Keratinocyte (primary cell): ENCODE data around the gene ISM2. TPM values are rescaled to one million over a fixed set of nuclear protein-coding genes. Genes with fewer than 3 reads are reported as not detected.

Source experiments
- DNase-seq: peaks from one replicate; pipeline ENCODE4 v3.0.0-alpha.2; 2011; ENCODE audit warnings: low read depth, missing footprints, low spot score
- FAIRE-seq: peaks from 2 replicates; lab custom pipeline; 2011; peaks lifted over from hg19 to GRCh38; lab: Jason Lieb, UNC
- H2AFZ ChIP-seq: 2 replicates; pipeline ENCODE4 v1.6.0; 2012; ENCODE audit warnings: low read length, control low read depth, inconsistent platforms; ENCODE audit not compliant: control insufficient read depth
- H3K27ac ChIP-seq: 2 replicates; pipeline ENCODE4 v1.5.1; 2011; ENCODE audit warnings: low read length; ENCODE audit not compliant: control insufficient read depth, insufficient read depth
- H3K27me3 ChIP-seq: 3 replicates; pipeline ENCODE4 v1.6.0; 2011; ENCODE audit warnings: low read length; ENCODE audit not compliant: control insufficient read depth, insufficient read depth; ENCODE audit errors: extremely low read depth
- H3K36me3 ChIP-seq, 2 experiments: 2 replicates in 1 of 2; 3 replicates in 1 of 2; pipeline ENCODE4 v1.5.1; 2011; ENCODE audit warnings: low read length in 2 of 2, mild to moderate bottlenecking in 1 of 2; ENCODE audit not compliant: control insufficient read depth in 2 of 2, insufficient read depth in 2 of 2; ENCODE audit errors: extremely low read depth in 1 of 2
- H3K4me1 ChIP-seq: 3 replicates; pipeline ENCODE4 v1.5.1; 2011; ENCODE audit warnings: low read length; ENCODE audit not compliant: control insufficient read depth, insufficient read depth; ENCODE audit errors: extremely low read depth
- H3K4me2 ChIP-seq: 3 replicates; pipeline ENCODE4 v1.6.0; 2011; ENCODE audit warnings: low read depth, low read length; ENCODE audit not compliant: control insufficient read depth, insufficient read depth; ENCODE audit errors: extremely low read depth
- H3K4me3 ChIP-seq, 3 experiments: fragments of 200-600 bp in 1 of 3; sonication (generic) in 1 of 3; 2 replicates in 2 of 3; 3 replicates in 1 of 3; pipeline ENCODE4 v1.5.1; 2011 to 2016; ENCODE audit warnings: low read length in 3 of 3, mild to moderate bottlenecking in 3 of 3, control low read depth in 2 of 3, inconsistent platforms in 1 of 3, low read depth in 1 of 3, mixed read lengths in 1 of 3, mixed run types in 1 of 3, moderate library complexity in 1 of 3; ENCODE audit not compliant: control insufficient read depth in 2 of 3, insufficient read depth in 2 of 3; ENCODE audit errors: extremely low read depth in 1 of 3
- H3K79me2 ChIP-seq: 2 replicates; pipeline ENCODE4 v1.6.0; 2012; ENCODE audit warnings: low read length; ENCODE audit not compliant: control insufficient read depth, insufficient read depth
- H3K9ac ChIP-seq: 3 replicates; pipeline ENCODE4 v1.6.0; 2011; ENCODE audit warnings: low read length; ENCODE audit not compliant: control insufficient read depth, insufficient read depth; ENCODE audit errors: extremely low read depth
- H3K9me1 ChIP-seq: 3 replicates; pipeline ENCODE4 v1.6.0; 2011; ENCODE audit warnings: low read length; ENCODE audit not compliant: control insufficient read depth, insufficient read depth; ENCODE audit errors: extremely low read depth
- H3K9me3 ChIP-seq: 2 replicates; pipeline ENCODE4 v1.5.1; 2012; ENCODE audit warnings: low read depth, low read length; ENCODE audit not compliant: control insufficient read depth
- H4K20me1 ChIP-seq: 3 replicates; pipeline ENCODE4 v1.6.0; 2011; ENCODE audit warnings: low read length; ENCODE audit not compliant: control insufficient read depth, insufficient read depth; ENCODE audit errors: extremely low read depth
- EZH2 ChIP-seq: IDR thresholded peaks from one replicate; pipeline ENCODE4 v1.6.1; 2012; ENCODE audit warnings: inconsistent platforms, mild to moderate bottlenecking, low read length, moderate library complexity
- dilution Hi-C: fragments of 300-500 bp; cut with MboI; formaldehyde crosslinking; loops from one replicate; pipeline ENCODE4 v1.7.0; 2020; ENCODE audit warnings: low sequenced_read_pairs; ENCODE audit not compliant: extremely low pct_ligation_motif_present
- polyA plus RNA-seq, 5 experiments: library from polyadenylated mRNA; depleted of rRNA in 3 of 5; stranded (reverse) in 3 of 5; stranded (forward) in 1 of 5; unstranded in 1 of 5; fragments of >200 nt; gene quantifications; 1 replicate in 1 of 5; 2 replicates in 3 of 5; 3 replicates in 1 of 5; pipeline versions ENCODE4 v1.2.1 to v1.2.3, GENCODE V29; 2011 to 2012; ENCODE audit warnings: missing spikeins in 2 of 5, low read depth in 1 of 5, low replicate concordance in 1 of 5
- TF ChIP-seq, protein P1 (sequence below), 3 experiments: IDR thresholded peaks in 1 of 3; conservative IDR thresholded peaks in 1 of 3; optimal IDR thresholded peaks in 1 of 3; 2 replicates in 2 of 3; 3 replicates in 1 of 3; pipeline versions ENCODE3 to v1.5.1; 2011; ENCODE audit warnings: low read length in 3 of 3, mild to moderate bottlenecking in 3 of 3, moderate library complexity in 2 of 3, control low read depth in 1 of 3, inconsistent platforms in 1 of 3; ENCODE audit not compliant: insufficient read depth in 2 of 3; ENCODE audit errors: extremely low read depth in 1 of 3

ISM2 gene
- polyA plus RNA-seq, 1 donor (not counting 4 experiments of a cell fraction or from before 2014, with no cell fraction given), result 0.08 TPM

DNA sequence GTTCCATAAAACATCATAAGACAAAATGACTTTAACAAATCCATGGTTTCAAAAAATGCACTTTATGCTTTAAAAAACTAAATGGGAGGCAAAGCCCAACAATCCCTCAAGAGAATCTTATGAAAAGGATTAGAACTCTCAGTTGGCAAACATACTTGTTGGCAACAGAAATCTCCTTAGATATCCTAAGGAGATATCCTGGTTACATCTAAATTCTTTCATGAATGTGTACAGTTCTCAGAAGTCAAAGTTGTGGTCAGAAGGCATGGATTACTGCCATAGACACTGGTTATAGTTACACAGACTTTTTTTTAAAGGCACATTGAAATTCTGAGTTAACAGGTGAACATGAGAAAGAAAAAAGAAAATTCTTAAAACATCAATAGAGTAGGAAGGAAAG is 17.5 kb upstream of the ISM2 start:
- Histone ChIP-seq H3K27me3 (no peaks in the 10 kb centered on the region), H3K4me2 (no peak overlapping the region), H3K9me3 (no peaks in the 10 kb centered on the region), H2AFZ (no peak overlapping the region), H3K4me1 (no peaks in the 10 kb centered on the region), H3K9me1 (no peaks in the 10 kb centered on the region), H3K4me3 (no peak overlapping the region), H3K36me3 (peaks cover 12 to 26% of the 10 kb centered on the region in 2 experiments), H3K79me2 (no peaks in the 10 kb centered on the region), H4K20me1 (no peaks in the 10 kb centered on the region), H3K27ac (no peak overlapping the region), H3K9ac (no peak overlapping the region)
- DNase-seq (no peak), FAIRE-seq (no peak)
- no peak for TF ChIP-seq EZH2
- TF ChIP-seq, protein P1, sequence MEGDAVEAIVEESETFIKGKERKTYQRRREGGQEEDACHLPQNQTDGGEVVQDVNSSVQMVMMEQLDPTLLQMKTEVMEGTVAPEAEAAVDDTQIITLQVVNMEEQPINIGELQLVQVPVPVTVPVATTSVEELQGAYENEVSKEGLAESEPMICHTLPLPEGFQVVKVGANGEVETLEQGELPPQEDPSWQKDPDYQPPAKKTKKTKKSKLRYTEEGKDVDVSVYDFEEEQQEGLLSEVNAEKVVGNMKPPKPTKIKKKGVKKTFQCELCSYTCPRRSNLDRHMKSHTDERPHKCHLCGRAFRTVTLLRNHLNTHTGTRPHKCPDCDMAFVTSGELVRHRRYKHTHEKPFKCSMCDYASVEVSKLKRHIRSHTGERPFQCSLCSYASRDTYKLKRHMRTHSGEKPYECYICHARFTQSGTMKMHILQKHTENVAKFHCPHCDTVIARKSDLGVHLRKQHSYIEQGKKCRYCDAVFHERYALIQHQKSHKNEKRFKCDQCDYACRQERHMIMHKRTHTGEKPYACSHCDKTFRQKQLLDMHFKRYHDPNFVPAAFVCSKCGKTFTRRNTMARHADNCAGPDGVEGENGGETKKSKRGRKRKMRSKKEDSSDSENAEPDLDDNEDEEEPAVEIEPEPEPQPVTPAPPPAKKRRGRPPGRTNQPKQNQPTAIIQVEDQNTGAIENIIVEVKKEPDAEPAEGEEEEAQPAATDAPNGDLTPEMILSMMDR (optimal IDR thresholded peaks at IDR 0.05 in 1 of 3, IDR thresholded peaks at IDR 0.05 in 1 of 3, conservative IDR thresholded peaks at IDR 0.05 in 1 of 3; ENCODE audit: extremely low read depth in 1 of 3, insufficient read depth in 2 of 3, low read length in 3 of 3), result no peak
- dilution Hi-C loops, result no loop called here

DNA sequence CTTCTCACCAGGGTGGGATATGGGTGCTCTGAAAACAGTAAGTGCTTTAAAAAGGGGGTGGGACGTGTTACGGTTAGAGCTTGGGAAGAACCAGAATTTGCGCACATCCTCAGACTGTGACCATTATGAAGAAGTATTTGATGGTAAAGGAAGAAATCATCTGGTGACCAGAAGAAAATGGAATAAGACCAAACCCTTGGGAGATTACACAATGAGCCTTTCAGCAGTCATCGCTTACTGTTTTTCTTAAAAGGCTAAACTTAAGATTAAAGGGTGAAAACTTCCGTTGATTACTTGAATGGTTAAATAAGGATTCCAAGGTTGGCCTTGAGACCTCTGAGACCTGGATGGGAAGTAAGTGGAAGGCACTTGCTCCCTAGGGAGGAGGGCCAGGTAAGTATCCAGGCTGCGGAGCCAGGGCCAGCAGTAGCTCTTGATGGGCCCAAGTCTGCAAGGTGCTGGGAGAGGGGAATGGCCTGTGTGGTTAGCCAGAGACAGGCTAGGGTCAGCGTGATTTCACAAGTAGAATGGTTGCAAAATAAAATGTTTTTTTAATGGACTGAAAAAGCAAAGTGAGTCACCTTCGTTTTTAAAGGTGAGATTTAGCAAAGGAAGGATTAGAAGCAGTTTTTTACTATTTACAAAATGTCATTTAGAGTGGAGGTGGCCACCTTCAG is 13.0 kb upstream of the ISM2 start:
- Histone ChIP-seq H3K36me3 (peaks cover 11 to 26% of the 10 kb centered on the region in 2 experiments), H2AFZ (no peak overlapping the region), H4K20me1 (no peaks in the 10 kb centered on the region), H3K4me3 (no peak overlapping the region), H3K4me1 (no peaks in the 10 kb centered on the region), H3K9me1 (no peaks in the 10 kb centered on the region), H3K9me3 (no peaks in the 10 kb centered on the region), H3K27me3 (no peaks in the 10 kb centered on the region), H3K9ac (no peak overlapping the region), H3K79me2 (no peaks in the 10 kb centered on the region), H3K27ac (no peak overlapping the region), H3K4me2 (no peak overlapping the region)
- DNase-seq, result no peak
- no peak for TF ChIP-seq EZH2
- TF ChIP-seq, protein P1 (optimal IDR thresholded peaks at IDR 0.05 in 1 of 3, IDR thresholded peaks at IDR 0.05 in 1 of 3, conservative IDR thresholded peaks at IDR 0.05 in 1 of 3; ENCODE audit: extremely low read depth in 1 of 3, insufficient read depth in 2 of 3, low read length in 3 of 3), result no peak
- dilution Hi-C loops, result no loop called here
- no peak for FAIRE-seq
